Neural progenitor cell (in vitro differentiated cells): ENCODE data around the gene TMEM167A.

Source experiments
- EZH2 ChIP-seq: fragments of 200-600 bp; sonication (generic); IDR thresholded peaks from 2 replicates; pipeline ENCODE4 v1.6.1; 2017; ENCODE audit warnings: antibody characterized with exemption, mild to moderate bottlenecking, moderate library complexity
- TF ChIP-seq, protein P1 (sequence below): fragments of 200-600 bp; sonication (generic); IDR thresholded peaks from 2 replicates; pipeline ENCODE4 v1.5.1; 2017; ENCODE audit warnings: antibody characterized with exemption, mild to moderate bottlenecking

DNA sequence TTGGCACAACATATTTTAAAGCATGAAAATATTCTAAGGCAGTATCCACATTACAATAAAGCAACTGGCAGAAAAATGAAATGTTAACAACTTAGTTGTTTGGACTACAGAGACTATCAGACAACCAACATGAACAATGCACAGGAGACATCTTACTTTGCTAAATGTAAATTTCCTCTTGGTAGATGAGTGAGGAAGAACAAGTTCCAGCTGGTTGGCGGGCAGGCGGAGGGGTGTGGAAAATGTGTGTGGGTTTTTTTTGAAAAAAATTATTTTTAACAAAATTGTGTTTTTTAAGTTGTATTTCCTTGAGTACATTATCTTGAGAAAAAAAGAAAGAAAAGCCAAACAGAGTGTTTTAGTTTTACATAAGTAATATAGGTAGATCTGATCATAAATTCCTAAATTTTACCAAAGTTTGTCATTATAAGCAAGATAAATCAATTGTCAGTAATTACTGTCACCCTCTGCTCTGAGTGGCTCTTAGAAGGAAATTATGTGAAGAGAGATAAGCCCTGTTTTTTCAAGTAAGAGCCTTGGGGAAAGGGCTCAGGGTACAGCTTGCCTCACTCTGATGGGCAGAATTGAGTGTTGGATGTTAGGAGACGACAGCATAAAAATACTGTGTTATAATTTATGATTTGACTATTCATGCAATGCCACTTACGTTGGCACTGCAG is 42.5 kb downstream of the TMEM167A start:
- TF ChIP-seq, protein P1, sequence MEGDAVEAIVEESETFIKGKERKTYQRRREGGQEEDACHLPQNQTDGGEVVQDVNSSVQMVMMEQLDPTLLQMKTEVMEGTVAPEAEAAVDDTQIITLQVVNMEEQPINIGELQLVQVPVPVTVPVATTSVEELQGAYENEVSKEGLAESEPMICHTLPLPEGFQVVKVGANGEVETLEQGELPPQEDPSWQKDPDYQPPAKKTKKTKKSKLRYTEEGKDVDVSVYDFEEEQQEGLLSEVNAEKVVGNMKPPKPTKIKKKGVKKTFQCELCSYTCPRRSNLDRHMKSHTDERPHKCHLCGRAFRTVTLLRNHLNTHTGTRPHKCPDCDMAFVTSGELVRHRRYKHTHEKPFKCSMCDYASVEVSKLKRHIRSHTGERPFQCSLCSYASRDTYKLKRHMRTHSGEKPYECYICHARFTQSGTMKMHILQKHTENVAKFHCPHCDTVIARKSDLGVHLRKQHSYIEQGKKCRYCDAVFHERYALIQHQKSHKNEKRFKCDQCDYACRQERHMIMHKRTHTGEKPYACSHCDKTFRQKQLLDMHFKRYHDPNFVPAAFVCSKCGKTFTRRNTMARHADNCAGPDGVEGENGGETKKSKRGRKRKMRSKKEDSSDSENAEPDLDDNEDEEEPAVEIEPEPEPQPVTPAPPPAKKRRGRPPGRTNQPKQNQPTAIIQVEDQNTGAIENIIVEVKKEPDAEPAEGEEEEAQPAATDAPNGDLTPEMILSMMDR, result no peak
- TF ChIP-seq EZH2, result no peak
